GF-D8 (cell line): ENCODE measurements around the gene ZPR1.
"Not testable (repeated sequence)": the region's sequence is repeated elsewhere in the genome, so short reads cannot be mapped to it uniquely, and the experiment has no call there.

Experiments
- DNase-seq: peaks from one replicate; lab custom pipeline; 2025; lab: John Stamatoyannopoulos, UW

ZPR1 gene

DNA sequence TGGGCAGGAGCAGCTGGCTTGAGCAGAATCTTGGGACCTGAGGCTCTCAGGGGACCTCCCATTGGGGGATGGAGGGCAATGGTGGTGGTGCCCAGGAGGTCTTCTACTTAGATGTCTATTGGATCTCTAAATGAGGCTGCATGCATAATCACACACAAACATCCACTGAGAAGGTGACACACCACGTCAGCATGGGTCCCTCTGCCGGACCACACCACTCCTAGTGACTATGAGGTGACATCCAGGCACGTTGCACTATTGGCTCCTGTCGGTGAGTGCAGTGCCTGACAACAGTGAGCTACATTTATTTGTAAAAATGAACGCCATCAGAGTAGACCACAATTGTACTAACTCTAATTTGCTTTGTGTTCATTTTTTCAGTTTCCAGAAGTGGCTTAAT lies 37.6 kb upstream of the ZPR1 start:
- DNase-seq = no peak

DNA sequence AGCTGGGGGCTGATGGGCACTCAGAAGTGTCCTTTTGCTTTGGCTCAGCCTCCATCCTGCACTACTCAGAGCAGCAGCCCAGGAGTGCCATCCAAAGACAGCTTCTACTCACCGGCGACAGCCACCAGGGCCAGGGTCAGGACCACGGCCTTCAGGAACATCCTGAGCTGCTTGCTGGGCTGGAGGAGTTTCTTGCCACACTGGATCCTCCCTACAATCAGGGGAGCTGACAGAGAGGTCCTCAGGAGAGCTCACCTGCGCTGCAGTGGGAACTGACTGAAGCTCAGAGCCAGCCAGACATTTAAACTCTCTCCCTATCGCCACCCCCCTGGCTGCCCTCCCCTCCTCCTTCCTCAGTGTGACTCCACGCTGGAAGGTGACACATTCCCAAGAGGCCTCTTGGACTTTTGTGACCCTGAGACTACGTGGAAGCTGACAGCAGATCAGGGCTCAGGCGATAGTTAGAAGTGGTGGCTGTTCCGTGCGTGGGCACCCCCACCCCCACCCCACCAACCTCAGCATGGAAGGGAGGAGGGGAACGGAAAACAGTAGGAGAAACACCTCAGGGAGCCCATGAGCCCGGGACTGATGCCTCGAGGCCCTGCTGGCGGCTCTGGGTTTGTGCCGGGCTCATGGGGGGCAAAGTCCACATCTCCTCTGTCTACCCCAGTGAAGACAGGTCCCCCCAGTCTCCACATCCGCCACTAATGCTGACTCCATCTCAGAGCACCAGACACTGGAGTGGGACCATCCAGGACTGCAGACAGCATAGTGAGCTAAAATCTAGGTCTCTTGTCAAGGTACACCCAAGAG lies 35.4 kb upstream of the ZPR1 start, which contains the start of gene APOA4:
TSS of gene APOA4 (minus strand) at position 274 of the 813 bp plus-strand sequence. CDS start at position 161, 113 bp downstream.
- DNase-seq = no peak

DNA sequence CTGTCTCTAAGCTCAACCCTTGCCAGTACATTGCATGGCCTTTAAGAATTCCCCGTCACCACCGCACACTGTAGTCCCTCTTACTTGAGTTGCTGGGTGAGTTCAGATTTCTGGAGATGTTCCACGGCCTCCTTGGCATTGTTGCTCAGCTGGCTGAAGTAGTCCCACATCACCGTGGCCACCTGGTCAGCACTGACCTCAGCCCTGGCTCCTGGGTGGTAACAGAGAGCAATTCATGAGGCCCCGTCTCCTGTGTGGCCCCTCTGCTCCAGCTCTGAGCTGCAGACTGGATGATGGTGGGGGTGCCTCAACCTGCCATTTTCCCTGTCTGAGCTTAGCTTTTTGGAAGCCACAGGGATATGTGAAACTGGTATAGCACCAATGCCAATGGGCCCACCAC lies 34.8 kb upstream of the ZPR1 start:
- no peak for DNase-seq

DNA sequence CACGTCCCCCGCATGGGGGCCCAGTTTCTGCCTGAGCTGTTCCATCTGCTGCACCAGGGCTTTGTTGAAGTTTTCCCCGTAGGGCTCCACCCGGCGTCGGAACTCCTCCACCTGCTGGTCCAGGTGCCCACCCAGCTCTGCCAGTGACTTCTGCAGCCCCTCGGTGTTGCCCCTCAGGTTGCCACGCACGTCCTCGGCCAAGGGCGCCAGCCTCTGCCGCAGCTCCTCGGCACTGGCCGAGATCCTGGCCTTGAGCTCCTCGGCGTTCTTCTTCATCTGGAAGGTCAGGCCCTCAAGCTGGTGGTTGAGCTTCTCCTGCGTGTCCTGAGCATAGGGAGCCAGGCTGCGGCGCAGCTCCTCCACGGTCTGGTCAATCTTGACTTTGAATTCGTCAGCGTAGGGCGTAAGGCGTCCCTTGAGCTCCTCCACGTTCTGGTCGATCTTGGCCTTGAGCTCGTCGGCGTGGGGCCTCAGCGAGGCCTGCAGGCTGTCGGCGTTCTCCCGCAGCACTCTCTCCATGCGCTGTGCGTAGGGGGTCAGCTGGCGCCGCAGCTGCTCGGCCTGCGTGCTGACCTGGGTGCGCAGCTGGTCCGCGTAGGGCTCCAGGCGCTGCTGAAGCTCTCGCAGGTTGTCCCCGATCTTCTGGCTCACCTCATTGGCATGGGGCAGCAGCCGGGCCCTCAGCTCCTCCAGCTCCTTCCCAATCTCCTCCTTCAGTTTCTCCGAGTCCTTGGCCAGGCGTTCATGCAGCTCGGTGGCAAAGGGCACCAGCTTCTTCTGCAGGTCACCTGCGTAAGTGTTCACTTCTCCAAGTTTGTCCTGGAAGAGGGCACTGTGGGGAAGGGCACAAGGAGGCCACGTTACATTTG lies 33.5 kb upstream of the ZPR1 start:
- DNase-seq = no peak

DNA sequence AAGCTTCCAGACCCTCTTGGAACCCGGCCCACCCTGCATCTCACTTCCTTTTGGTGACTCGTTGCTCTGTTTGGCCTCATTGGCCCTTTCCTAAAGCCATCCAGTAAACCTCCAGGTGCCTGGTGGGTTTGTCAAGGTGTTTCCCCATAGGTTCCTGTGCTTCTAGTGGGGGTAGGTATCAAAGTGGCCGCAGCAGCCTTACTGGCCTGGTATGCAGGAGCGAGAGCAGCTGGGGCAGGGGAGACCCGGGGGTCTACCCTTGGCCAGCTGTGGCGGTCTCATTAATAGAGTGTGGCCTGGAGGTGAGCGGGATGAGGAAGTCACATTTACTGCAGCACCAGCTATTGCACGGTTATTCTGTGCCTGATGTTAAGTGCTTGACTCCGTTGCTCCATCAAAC lies 31.2 kb upstream of the ZPR1 start:
- DNase-seq = no peak

- DNase-seq = no peak
Measured at GRCh38 chr11:116814502-116814901, 26.7 kb upstream of the ZPR1 start.

GRCh38 chr11:116813781-116814471 lies 26.1 kb upstream of the ZPR1 start:
- DNase-seq = no peak

GRCh38 chr11:116813170-116813569 lies 25.3 kb upstream of the ZPR1 start:
- no peak for DNase-seq

- no peak for DNase-seq
Measured at GRCh38 chr11:116812109-116812508, 24.3 kb upstream of the ZPR1 start.

DNA sequence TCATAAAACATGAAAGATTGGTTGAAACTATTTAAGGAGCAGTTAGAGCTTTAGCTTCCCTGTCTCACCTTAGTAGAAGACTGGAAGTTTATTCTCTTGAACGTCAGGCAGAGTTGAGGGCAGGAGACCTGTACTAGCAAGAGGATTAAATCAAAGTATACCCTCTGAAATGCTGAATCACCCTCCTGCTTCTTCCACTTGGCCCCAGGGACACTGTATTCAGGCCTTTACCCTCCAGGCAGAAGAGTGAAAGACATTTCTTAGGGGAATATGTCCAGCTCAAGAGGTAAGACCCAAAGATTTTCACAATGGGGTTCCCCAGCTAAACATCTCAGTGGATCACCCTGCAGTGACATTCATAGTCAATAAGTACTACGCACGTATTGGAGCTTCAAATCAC lies 23.4 kb upstream of the ZPR1 start:
- no peak for DNase-seq

DNA sequence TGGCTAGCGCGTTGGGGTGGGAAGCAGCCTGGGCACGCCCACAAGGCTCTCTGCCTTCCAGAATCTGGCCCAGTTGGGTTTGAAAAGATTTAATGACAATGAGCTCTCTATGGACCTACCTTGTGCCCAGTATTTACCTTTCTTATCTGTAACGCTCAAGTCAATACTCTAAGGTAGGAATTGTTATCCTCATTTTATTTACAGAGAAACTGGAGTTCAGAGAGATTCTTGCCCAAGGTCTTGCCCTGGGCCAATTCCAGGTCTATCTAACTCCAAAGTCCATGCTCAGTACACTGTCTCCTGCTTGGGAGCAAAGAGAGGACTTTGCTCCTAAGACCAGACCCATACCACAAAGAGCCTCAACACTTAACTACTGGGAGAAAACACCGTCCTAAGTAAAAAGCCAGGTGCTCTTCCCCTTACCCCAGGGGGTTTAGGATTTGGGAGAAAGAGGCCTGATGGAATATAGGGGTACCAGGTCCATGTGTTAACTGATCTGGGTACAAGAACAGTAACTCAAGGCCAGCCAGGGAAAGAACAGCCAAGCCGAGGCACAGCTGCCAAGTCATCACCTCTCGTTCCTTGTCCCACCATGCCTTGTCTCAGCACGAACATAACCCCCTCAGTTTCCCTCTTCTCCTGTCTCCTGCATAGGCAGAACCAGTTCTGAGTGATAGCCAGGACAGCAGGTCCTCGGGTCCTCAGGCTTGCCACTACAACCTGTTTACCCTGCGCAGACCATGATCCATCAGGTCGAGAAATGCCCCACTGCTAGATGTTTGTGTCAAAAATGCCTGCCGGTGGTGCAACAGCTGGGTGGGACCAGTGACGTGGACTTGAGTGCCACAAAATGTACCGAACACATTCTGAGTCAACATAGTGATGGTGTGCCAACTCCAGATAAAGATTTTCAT lies 20.7 kb upstream of the ZPR1 start:
- no peak for DNase-seq

DNA sequence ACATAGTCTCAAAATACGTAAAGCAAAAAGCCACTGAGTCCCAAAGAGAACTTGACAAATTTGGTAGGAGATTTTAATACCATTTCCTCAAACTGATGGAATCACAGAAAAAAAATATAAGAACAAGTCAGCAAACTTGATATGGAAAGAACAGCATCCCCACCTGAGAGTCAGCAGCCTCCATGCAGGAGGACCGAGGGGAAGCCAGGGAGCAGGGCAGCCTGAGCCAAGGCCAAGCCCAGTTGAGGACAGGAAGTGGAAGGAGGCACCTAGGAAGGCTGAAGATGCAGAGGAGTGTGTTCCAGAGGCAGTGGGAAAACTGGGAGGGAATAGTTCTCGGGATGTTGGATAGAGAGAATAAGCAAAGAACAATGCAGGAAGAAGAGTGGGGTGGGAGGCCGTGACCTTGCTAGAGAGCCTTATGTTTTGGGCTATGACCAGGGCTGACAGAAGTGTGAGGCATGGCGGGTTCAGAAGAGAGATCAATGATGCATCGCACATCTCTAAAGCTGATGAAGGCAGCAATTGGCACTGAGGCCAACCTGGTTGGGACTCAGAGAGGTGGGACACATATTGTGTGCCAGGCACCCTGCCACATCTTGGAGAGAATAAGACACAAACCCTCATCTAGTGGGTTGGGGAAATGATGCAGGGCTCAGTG lies 19.9 kb upstream of the ZPR1 start:
- DNase-seq = no peak

- no peak for DNase-seq
Measured at GRCh38 chr11:116804001-116804400, 16.2 kb upstream of the ZPR1 start.

DNA sequence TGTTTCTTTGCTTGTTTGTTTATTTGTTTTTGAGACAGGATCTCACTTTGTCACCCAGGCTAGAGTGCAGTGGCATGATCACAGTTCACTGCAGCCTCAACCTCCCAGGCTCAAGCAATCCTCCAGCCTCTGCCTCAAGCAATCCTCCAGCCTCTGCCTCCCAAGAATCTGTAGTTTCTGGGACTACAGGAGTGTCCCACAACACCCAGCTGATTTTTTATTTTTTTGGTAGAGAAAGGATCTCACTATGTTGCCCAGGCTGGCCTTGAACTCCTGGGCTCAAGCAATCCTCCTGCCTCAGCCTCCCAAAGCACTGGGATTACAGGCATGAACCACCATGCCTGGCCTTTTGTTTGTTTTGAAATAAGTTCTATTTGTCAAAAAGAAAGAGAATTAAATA lies 13.8 kb upstream of the ZPR1 start:
- DNase-seq = not testable (repeated sequence)

GRCh38 chr11:116800610-116801009 lies 12.8 kb upstream of the ZPR1 start:
- DNase-seq = no peak

- DNase-seq = no peak
Measured at GRCh38 chr11:116798368-116798767, 10.5 kb upstream of the ZPR1 start.

- DNase-seq = no peak
Measured at GRCh38 chr11:116797816-116798215, 10.0 kb upstream of the ZPR1 start.

GRCh38 chr11:116796548-116796947 lies 8.7 kb upstream of the ZPR1 start:
- DNase-seq = no peak

DNA sequence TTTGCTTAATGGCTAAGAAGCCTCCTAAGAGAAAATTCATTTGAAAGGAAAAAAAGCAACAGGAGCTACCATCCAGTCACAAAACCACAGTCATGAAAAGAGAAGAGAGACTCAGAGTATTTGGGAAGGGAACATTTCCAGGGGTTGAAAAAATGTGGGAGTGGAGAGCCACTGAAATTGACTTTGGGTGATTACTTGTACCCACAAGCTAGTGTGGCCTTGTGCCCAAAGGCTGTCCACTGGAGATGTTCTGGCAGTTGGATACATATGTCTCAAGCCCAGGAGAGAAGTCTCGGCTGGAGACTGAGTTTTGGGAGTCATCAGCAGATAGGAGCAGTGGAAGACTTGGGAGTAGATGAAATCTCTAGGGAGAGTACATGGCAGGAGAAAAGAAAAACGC lies 7.0 kb upstream of the ZPR1 start:
- DNase-seq = no peak

DNA sequence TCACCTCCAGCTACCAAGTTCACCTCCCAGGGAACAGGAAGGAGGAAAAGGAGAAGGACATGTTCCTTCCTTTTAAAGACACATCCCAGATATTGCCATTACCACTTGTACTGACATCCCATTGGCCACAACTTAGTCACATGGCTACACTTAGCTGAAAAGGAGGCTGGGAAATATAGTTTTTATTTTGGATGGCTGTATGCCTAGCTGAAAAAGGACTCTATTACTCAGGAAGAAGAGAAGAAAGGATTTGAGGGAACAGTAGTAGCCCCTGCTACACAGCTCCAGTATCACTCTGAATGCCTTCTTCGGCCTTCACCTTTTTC lies 5.9 kb upstream of the ZPR1 start:
- no peak for DNase-seq
